K562 (cell line): ENCODE measurements around the gene DNALI1.

Experiments used
- CHD2 ChIP-seq: IDR thresholded peaks from 2 replicates; pipeline ENCODE4 v1.6.1; 2011; ENCODE audit warnings: low read depth, low read length
- ESRRA ChIP-seq: fragments of 450-650 bp; IDR thresholded peaks from 2 replicates; pipeline ENCODE4 v1.6.1; 2014; ENCODE audit warnings: low read depth, mild to moderate bottlenecking, moderate library complexity, borderline replicate concordance
- ZFX ChIP-seq: sonication (generic); formaldehyde crosslinking; IDR thresholded peaks from 2 replicates; pipeline ENCODE4 v1.8.0; 2022; ENCODE audit warnings: mild to moderate bottlenecking, missing genetic modification reagents, moderate library complexity
- TF ChIP-seq, protein P1 (sequence below): sonication (generic); formaldehyde crosslinking; IDR thresholded peaks from 2 replicates; pipeline ENCODE4 v1.9.0; 2022; ENCODE audit warnings: mild to moderate bottlenecking, missing genetic modification reagents
- TF ChIP-seq, protein P2 (sequence below): sonication (generic); formaldehyde crosslinking; IDR thresholded peaks from 2 replicates; pipeline ENCODE4 v1.8.1; 2023; ENCODE audit warnings: mild to moderate bottlenecking, missing genetic modification reagents
- TF ChIP-seq, protein P3 (sequence below), 3 experiments: IDR thresholded peaks in 2 of 3; conservative IDR thresholded peaks in 1 of 3; 2 replicates each; pipeline ENCODE4 v1.5.1; 2011 to 2012; ENCODE audit warnings: low read length in 3 of 3, mild to moderate bottlenecking in 3 of 3, control low read depth in 2 of 3, improper control_type of control experiment in 1 of 3, inconsistent platforms in 1 of 3, low read depth in 1 of 3, mixed read lengths in 1 of 3, moderate library complexity in 1 of 3; ENCODE audit not compliant: insufficient read depth in 2 of 3

DNA sequence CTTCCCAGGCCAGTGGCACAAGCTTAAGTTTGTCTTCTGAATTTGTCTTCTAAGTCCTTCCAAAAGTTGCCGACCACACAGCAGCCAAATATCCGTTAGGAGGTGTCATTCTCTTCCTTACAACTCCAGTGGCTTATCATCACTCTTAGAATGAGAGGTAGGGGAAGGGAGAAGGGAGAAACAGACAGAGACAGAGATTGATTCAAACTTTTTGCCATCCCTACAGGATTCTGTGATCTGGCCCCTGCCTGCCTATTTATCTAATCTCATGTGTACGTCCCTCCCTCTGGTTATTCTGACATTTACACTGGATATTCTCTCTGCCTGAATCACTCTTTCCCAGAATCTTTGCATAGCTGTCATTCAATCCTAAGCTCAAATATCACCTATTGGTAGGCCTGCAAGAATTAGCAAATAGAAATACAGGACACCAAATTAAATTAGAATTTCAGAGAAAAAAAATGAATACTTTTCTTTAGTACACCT, 39.5 kb downstream of the DNALI1 start:
- TF ChIP-seq, protein P1, sequence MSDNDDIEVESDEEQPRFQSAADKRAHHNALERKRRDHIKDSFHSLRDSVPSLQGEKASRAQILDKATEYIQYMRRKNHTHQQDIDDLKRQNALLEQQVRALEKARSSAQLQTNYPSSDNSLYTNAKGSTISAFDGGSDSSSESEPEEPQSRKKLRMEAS, result no peak
- TF ChIP-seq CHD2, result no peak
- TF ChIP-seq ESRRA, result 0 out of 2 replicates have a peak, but pooled peaks have one; percentile 3
- TF ChIP-seq, protein P2, sequence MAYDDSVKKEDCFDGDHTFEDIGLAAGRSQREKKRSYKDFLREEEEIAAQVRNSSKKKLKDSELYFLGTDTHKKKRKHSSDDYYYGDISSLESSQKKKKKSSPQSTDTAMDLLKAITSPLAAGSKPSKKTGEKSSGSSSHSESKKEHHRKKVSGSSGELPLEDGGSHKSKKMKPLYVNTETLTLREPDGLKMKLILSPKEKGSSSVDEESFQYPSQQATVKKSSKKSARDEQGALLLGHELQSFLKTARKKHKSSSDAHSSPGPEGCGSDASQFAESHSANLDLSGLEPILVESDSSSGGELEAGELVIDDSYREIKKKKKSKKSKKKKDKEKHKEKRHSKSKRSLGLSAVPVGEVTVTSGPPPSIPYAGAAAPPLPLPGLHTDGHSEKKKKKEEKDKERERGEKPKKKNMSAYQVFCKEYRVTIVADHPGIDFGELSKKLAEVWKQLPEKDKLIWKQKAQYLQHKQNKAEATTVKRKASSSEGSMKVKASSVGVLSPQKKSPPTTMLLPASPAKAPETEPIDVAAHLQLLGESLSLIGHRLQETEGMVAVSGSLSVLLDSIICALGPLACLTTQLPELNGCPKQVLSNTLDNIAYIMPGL (CRISPR knock-in tag), result no peak
- TF ChIP-seq, protein P3, sequence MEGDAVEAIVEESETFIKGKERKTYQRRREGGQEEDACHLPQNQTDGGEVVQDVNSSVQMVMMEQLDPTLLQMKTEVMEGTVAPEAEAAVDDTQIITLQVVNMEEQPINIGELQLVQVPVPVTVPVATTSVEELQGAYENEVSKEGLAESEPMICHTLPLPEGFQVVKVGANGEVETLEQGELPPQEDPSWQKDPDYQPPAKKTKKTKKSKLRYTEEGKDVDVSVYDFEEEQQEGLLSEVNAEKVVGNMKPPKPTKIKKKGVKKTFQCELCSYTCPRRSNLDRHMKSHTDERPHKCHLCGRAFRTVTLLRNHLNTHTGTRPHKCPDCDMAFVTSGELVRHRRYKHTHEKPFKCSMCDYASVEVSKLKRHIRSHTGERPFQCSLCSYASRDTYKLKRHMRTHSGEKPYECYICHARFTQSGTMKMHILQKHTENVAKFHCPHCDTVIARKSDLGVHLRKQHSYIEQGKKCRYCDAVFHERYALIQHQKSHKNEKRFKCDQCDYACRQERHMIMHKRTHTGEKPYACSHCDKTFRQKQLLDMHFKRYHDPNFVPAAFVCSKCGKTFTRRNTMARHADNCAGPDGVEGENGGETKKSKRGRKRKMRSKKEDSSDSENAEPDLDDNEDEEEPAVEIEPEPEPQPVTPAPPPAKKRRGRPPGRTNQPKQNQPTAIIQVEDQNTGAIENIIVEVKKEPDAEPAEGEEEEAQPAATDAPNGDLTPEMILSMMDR (IDR thresholded peaks at IDR 0.05 in 2 of 3, conservative IDR thresholded peaks at IDR 0.05 in 1 of 3; ENCODE audit: insufficient read depth in 2 of 3, low read depth in 1 of 3, low read length in 3 of 3), result no peak
- no peak for TF ChIP-seq ZFX (CRISPR knock-in tag)
